ENCODE data around the gene CEP44.
A peak's percentile ranks its signal among the peaks of the same experiment; 100 is the strongest.
"Not testable (repeated sequence)": the region's sequence is repeated elsewhere in the genome, so short reads cannot be mapped to it uniquely, and the experiment has no call there.

The CEP44 gene, protein sequence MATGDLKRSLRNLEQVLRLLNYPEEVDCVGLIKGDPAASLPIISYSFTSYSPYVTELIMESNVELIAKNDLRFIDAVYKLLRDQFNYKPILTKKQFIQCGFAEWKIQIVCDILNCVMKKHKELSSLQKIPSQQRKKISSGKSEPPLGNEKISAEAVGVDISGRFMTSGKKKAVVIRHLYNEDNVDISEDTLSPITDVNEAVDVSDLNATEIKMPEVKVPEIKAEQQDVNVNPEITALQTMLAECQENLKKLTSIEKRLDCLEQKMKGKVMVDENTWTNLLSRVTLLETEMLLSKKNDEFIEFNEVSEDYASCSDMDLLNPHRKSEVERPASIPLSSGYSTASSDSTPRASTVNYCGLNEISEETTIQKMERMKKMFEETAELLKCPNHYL

GRCh38 chr4:174283507-174284471 lies at the start of gene CEP44, which contains the start of gene FBXO8:
CEP44 (plus strand) TSS chr4:174283911; CDS start chr4:174299122, 15,211 bp downstream.
FBXO8 (minus strand) TSS chr4:174283667; CDS start chr4:174263092, 20,575 bp downstream.
- DNase-seq = peak; percentile 77 to 79

GRCh38 chr4:174236359-174236758 lies 47.4 kb upstream of the CEP44 start:
- DNase-seq = no peak

- no peak for DNase-seq
Measured at GRCh38 chr4:174241162-174241561, 42.5 kb upstream of the CEP44 start.

DNA sequence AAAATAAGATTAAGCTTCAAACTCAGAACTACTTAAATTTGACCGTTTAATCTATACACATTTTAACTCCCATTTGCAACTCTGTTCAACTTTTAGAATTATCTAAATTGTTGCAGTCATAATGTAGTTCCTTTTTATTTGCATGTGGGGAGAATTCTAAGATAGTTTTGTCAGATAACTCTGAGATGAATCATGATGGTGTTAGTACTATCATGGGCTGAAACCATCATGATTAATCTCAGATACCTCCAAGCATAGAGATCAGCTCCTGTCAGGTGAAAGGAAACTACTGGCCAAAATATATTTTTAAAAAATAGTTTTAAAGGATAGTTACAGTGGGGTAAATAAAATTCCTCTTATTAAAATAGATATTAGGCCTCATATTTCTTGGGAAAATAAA lies 39.3 kb upstream of the CEP44 start:
- DNase-seq = no peak

- no peak for DNase-seq
Measured at GRCh38 chr4:174245714-174246113, 38.0 kb upstream of the CEP44 start.

DNA sequence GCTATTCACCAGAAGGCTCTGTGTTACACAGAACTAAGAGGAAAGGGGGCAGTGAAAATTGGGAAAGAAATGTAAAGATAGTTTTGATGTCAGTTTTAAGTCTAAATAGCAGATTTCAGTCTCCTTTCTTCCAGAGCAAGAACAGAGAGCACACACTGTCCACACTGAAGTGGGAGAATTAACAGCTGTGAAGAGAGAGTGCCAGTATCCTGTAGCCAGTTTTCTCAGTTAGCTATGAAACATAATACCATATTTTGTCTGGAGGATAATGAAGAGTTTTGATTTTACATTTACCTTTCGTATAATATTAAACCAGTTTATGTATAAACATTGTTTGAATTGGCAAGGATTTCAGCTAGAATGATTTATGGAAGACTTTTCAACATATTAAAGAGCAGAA lies 35.3 kb upstream of the CEP44 start:
- no peak for DNase-seq

- DNase-seq = no peak
Measured at GRCh38 chr4:174252412-174252811, 31.3 kb upstream of the CEP44 start.

DNA sequence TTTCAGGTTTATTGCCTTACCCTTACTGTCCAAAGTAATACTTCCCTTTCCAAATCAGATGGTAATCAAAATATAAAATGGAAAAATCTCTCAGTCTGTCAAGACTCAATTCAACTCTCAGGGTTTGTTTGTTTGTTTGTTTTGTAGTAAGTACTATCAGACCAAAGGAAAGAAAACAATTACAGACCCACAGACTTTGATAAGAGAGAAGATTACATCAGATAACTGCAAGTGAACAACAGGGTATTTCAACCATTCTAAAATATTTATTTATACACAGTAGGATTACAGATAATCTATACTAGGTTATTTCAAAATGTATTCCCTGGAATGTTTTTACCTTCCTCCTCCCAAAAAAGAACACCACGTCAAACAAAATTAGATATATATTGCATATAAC lies 29.1 kb upstream of the CEP44 start:
- DNase-seq = no peak

DNA sequence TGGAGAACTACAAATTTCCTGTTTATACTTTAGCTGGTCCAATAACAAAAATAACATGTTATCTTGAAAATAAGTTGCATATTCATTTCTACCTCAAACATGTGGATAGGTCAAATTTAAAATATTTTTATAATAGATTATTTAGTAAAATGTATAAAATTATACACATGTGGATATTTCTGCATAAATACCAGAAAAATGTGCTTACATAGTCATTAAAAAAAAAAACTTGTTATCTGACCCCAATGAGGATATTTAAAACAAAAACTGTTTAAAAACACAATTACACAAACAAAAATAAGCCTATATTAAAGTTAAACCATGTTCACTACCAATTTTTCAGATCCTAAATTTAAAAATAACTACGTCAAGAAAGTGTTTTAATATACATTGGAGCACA lies 28.3 kb upstream of the CEP44 start:
- no peak for DNase-seq

GRCh38 chr4:174255786-174256185 lies 27.9 kb upstream of the CEP44 start:
- DNase-seq = no peak

DNA sequence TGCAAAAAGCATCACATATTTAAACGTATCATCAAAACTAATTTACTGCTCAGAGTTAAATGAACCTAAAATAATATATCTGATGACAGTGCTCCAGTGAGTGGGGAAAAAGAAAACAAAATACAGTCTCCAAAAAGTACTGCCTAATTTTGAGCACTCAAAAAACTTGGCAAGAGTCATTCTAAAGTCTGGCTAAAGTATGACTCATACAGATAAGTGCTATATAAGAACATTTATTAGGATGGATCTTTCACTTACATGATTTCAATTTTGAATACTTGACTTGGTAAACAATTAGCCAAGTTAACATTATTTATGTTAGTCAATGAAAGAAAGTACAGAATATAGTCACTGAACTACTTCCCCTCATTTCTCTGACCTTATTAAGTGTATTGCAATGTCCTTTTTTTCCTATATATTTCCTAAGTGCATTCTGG lies 27.4 kb upstream of the CEP44 start:
- DNase-seq = no peak

DNA sequence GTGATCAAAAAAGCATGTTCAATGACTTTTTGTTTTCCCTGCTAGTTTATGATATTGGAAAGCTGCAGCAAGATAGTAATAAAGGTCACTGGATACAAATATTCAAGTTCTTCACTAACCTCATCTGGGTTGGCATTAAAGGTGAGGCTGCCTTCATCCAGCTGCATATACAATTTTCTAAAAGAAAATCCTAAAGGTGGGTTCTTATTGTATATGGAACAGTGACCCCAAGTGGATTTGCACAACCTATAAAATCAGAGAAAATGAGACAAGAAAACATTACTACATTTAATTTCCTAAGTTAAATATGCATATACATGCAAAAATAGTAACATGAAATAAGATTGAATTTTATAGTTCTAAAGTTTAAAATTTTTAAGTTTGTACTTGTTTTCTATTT lies 24.1 kb upstream of the CEP44 start:
- DNase-seq = no peak

- no peak for DNase-seq
Measured at GRCh38 chr4:174260099-174260498, 23.6 kb upstream of the CEP44 start.

- not testable (repeated sequence) for DNase-seq
Measured at GRCh38 chr4:174261432-174261831, 22.3 kb upstream of the CEP44 start.

GRCh38 chr4:174262624-174263444 lies 20.9 kb upstream of the CEP44 start:
- DNase-seq = no peak

DNA sequence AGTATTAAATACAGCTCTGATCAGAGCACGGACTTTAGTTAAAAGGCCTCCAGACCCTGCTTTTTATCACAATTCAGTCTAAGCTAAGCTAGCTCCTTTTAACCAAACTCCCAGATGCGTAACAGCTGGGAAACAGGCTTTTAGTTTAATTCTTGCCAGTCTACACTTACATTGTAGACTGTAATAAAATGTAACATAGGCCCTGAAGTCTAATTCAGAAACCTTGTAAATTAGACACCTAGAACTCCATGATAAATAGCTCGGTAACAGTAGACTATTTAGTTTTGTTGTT lies 20.3 kb upstream of the CEP44 start:
- no peak for DNase-seq

DNA sequence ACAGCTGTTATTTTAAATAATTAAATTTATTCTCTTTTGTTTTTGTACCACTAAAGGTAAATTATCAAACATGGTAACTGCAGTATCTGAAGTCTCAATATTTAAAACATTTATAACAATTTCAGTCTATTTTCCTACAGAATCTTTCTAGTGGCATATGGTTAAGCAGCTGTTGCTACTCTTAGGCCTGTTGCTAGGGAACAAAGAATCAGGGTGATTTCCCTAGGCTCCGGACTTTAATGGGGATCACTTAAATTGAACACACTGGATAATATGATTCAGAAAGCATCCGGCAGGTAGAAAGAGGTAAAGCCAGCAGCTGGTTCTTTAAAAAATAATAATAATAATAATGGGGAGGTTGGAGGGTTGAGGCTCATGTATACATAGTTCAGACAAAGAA lies 17.8 kb upstream of the CEP44 start:
- DNase-seq = no peak

DNA sequence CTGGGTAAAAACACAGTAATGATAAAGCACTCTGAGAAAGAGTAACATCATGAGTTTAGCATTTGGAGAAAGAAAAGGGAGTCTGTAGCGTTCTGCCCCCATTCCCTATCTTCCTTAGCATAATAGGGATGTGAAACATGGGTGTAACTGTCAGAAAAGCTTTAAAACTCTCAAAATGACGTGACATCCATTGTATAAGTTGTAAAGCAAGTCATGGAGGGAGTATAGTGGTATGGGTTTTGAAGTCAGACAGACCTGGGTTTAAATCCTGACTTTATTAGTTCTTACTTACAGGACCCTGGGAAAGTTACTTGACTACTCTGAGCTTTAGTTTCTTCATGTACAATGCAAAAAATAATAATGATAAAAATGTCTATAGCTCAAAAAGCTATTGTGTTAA lies 17.3 kb upstream of the CEP44 start:
- DNase-seq = no peak

DNA sequence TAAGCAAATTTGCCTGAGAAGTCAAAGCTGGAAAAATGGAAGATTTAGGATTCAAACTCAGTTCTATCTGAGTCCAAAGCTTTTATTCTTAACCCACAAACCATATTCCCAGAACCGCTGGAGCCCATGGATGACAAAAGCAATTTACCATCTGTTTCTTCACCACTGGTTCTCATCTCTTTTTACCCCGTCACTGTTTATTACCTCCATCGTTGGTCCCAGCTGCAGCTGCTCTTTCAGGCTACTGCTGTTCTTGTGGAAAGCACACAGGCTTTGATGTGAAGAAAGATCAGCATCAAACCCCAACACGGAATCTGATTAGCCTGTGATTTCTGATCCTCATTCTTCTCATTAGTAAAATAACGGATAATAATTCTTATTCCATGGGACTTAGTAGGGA lies 9.8 kb upstream of the CEP44 start:
- DNase-seq = no peak

GRCh38 chr4:174274436-174274835 lies 9.3 kb upstream of the CEP44 start:
- no peak for DNase-seq

DNA sequence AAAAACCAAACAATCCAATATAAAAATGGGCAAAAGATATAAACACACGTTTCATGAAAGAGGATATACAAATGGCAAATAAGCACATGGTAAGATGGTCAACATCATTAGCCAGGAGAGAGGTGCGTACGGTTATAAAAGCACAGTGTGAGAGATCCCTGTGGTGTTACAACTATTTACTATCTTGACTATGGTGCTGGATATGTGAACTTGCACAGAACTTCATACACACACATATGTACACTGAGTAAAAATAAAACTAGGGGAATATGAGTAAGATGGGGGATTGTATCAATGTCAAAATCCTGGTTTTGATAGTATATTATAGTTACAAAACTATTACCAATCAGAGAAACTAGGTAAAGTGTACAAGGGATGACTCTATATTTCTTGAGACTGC lies 8.6 kb upstream of the CEP44 start:
- no peak for DNase-seq

GRCh38 chr4:174277433-174277832 lies 6.3 kb upstream of the CEP44 start:
- DNase-seq = no peak

DNA sequence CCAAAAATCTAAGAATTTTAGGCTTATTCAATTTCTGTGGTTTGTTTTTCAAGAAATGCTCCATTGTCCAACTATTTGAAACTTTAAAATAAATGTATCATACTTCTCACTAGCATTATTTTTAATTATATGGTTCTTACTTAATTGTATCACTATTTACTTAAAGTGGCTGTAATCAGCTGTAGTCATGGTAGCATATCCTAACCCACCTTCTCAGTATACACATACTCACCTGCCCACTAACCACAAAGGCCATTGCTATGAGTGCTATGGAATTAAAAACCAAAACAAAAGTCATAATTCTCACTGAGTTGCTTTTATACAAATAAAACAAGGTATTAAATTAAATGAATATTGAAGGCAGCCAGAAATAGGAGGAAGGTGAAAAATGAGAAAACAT lies 5.2 kb upstream of the CEP44 start:
- DNase-seq = no peak

Data from activated T-cell treated with anti-CD3 and anti-CD28 coated beads, Interleukin-2, amount 50 U/mL, for 48 hours (primary cell).